Esophagus mucosa (tissue), 1 donor: ENCODE data around the gene UGT8. TPM values are rescaled to one million over a fixed set of nuclear protein-coding genes. Genes with fewer than 3 reads are reported as not detected.
"Not testable (repeated sequence)": the region's sequence is repeated elsewhere in the genome, so short reads cannot be mapped to it uniquely, and the experiment has no call there.

Experiments used
- ATAC-seq: fragments of 200-7000 bp; cut with Tn5 transposase; one replicate; pipeline ENCODE4 v1.9.1; 2020
- total RNA-seq: library from RNA; stranded (reverse); gene quantifications from one replicate; pipeline ENCODE4 v1.2.4, GENCODE V29; 2023
- donor health status: DM: yes; HTN: yes; CAD: no.

Gene UGT8
- total RNA-seq, 1 donor from 2014 or later, result 1.1 TPM

GRCh38 chr4:114606245-114606644, 7.6 kb downstream of the UGT8 start:
- ATAC-seq, result peak; percentile 38

- ATAC-seq, result no peak
Measured at GRCh38 chr4:114607056-114607455, 8.4 kb downstream of the UGT8 start.

GRCh38 chr4:114613560-114613959, 15.0 kb downstream of the UGT8 start:
- ATAC-seq, result no peak

- no peak for ATAC-seq
Measured at GRCh38 chr4:114615435-114615834, 16.8 kb downstream of the UGT8 start.

DNA sequence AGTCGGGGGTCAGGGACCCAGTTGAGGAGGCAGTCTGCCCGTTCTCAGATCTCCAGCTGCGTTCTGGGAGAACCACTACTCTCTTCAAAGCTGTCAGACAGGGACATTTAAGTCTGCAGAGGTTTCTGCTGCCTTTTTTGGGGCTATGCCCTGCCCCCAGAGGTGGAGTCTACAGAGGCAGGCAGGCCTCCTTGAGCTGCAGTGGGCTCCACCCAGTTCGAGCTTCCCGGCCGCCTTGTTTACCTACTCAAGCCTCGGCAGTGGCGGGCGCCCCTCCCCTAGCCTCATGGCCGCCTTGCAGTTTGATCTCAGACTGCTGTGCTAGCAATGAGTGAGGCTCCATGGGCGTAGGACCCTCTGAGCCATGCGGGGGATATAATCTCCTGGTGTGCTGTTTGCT, 17.4 kb downstream of the UGT8 start:
- ATAC-seq, result not testable (repeated sequence)

DNA sequence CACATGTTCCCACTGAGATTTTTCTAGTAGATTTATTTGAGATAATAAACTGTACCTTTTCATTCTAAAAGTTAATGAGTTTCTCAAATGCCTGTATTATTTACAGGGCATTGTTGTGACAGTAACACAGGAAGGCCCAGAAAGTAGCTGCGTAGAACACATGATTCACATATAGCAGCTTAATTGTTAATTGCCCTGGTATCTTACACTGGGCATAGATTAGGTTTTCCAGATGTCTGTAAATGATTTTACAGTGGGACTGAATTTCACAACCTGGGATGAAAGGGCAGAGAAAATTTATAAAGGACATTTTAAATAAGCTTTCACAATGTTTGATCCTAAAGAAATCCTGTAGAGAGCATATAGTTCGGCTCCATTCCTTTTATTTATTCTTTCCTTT, 27.6 kb downstream of the UGT8 start:
- no peak for ATAC-seq

GRCh38 chr4:114636192-114636935, 37.8 kb downstream of the UGT8 start:
- no peak for ATAC-seq

DNA sequence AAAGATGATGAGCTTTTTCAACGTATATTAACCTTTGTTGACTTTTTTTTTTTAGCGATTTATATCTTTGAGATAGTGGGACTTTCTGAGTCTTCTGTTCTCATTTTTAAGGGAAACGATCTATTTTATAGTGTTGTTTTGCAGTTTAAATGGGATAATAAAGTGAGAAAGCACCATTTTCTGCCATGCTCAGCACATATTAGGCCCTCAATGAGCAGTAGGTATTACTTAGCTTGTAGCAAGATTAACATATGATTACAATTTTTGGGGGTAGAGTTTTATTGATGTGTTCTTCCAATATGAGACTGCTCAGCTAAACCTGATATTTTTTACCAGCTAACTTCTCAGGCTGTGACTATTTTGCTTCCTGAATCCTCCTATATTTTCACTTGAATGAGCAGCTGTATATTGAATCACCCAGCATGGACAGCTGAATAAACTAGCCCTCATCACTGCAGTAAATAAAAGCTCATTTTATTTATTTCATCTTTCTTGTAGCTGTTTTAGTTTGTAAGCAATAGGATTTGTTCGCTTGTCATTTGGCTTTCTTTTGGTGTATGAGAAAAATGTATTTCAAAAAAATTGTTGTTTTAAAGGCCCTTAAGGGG, 43.7 kb downstream of the UGT8 start:
- ATAC-seq, result no peak

DNA sequence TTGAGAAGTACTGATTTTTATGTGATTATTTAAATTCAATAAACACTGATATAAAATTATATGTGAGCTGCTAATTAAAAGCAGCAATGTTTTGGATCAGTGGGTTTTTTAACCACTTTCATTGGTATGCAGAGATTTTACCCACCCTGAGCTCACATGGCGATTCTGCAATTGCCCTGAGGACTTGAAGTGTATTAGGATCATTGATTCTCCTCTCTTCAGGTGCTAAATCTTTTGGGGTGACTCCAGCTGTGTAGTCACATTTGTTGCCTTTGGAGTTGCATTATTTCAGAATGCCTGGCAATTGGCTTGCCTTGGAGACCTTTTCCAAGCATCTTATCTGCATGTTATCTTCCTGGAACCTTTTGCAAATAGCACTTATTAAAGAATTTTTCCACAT, 51.3 kb downstream of the UGT8 start:
- no peak for ATAC-seq

- no peak for ATAC-seq
Measured at GRCh38 chr4:114653675-114654074, 55.1 kb downstream of the UGT8 start.

DNA sequence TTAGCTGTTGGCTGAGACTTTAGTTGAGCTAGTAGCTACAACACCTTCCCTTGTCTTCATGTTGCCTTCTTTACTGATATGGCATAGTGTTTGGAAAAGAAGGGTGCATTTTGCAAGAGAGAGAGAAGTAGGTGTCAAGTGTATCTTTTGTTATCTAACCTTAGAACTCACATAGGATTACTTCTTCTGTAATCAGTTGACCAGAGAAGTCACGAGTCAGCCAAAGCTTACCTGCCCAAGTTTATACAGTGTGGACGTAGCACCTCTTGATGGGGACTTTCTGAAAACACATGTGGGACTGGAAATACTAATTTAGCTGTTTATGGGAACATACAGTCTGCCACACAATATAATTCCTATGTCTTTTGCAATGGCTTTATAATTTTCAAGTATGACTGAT, 56.0 kb downstream of the UGT8 start:
- ATAC-seq, result no peak

DNA sequence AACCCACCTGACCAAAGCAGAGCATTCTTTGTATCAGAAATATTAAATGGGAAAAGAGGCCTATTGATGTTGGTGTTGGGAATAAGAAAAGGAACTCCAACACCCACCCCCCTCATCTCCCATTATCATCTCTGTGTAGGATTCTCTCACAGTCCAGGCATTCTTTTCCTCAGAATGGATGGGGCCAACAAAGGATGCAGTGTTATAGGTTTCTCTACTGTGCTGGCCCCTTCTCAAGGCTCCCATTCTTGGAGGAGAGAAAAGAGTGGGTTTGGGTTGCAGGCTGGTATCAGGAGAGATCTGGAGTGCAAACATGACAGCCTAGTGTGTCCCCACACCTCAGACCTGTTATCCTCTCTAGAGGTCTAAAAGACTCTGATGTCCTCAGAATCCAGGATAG, 59.6 kb downstream of the UGT8 start:
- ATAC-seq, result no peak

- ATAC-seq, result no peak
Measured at GRCh38 chr4:114658776-114659175, 60.2 kb downstream of the UGT8 start.

DNA sequence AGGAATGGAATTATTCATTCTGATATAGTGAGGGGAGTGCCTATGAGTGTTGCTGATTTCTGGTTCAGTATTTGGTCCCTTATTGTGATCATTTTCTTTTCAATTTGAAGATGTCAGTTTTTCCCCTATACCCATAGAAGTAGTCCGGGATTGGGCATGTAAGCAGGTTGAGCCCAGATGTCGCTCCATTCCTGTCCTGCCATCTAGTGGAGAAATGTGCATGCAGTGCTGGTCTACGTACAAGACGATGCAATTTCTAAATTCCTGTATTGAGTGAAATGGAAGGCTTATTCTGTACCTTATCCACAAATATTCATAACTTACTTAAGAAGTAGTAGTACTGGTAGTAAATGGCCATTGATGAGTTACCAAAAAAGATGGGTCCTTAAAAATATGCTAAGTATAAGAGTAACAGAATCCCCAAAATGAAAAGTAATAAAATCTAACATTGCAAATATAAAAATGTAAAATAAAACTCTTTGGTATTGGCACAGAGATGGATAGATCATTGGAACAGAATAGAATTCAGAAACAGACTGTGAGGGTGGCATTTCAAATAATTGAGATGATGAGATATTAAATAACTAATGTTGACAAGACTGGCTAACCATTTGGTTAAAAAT, 60.9 kb downstream of the UGT8 start:
- ATAC-seq, result peak; percentile 76

DNA sequence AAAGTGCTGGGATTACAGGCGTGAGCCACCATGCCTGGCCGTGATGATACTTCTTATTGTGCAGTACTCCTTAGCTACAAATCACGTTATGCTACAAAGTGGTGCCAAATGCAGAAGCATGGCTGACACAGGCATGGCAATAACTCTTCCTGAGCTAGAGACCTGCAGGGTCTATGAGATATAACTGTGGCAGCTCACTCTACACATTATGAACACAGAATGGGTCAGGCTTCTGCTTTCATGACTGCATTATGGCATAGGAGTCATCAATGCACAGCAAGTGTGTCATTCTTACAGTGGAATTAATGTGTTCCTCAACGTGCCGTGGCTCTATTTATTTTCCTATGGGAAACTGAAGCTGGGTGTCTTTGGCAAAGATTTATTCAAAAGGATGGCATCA, 64.5 kb downstream of the UGT8 start:
- no peak for ATAC-seq

DNA sequence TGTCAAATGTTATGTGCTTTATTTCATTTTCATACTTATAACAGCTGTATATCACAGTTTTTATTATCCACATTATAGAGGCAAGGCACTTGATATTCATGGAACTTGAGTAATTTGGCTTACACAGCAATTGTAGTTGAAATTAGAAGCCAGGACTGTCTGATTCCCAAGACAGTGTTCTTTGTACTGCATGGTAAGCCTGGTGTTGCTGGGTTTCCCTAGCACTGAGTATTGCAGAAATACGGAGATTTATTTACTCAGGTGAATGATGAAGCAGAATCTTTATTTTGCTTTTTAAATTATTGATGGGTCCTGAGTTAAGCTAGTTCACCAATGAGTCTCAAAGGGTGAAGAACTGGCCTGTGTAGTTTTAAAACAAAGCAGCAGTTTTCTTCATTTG, 70.0 kb downstream of the UGT8 start:
- ATAC-seq, result no peak

DNA sequence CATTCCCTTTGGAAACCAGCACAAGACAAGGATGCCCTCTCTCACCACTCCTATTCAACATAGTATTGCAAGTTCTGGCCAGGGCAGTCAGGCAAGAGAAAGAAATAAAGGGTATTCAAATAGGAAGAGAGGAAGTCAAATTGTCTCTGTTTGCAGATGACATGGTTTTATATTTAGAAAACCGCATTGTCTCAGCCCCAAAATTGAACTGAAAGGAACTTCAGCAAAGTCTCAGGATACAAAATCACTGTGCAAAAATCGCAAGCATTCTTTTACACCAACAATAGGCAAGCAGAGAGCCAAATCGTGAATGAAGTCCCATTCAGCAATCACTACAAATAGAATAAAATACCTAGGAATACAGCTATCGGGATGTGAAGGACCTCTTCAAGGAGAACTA, 72.1 kb downstream of the UGT8 start:
- not testable (repeated sequence) for ATAC-seq

GRCh38 chr4:114673306-114673705, 74.7 kb downstream of the UGT8 start:
- ATAC-seq, result no peak

GRCh38 chr4:114674080-114674479, 75.5 kb downstream of the UGT8 start:
- ATAC-seq, result no peak

GRCh38 chr4:114677346-114677979, 78.9 kb downstream of the UGT8 start:
- ATAC-seq, result no peak

DNA sequence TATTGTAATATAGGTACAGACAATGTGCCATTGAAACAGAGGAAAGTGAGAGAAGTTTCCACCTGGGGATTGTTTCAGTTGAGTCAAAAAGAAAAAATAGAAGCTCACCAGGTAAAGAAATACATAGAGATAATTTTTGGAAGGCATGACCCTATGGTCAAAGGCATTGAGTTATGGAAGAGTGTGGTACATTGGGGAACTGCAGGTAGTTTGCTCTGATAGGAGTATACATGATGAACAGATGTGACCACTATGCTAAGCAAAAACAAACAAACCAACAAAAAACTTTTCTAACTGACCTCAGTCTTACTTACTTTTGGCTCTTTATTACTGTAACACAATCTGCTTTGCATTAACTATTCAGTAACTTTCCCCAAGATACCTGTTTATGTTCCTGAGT, 85.9 kb downstream of the UGT8 start:
- no peak for ATAC-seq

GRCh38 chr4:114688059-114688458, 89.5 kb downstream of the UGT8 start:
- no peak for ATAC-seq

- no peak for ATAC-seq
Measured at GRCh38 chr4:114690571-114690970, 92.0 kb downstream of the UGT8 start.

DNA sequence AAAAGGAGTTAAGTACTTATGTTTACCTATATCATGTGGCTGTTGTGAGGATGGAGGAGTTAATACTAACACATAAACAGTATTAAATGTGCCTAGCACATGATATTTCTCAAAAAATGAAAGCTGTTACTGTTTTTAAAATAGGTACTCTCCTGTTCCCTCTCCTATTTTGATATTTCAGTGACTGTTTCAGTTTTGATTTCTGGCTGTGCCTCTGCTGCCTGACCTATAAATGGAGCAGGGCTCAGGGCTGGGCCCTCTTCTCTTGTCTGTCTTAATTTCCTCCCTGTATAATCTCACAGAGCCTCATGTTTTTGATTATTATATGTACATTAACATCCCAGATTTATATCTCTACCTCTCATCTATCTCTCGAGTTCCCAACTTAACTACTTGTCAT, 93.3 kb downstream of the UGT8 start:
- ATAC-seq, result no peak
